Kasumi-1 (cell line): ENCODE data around the gene PARD6G.
"Not testable (repeated sequence)": the region's sequence is repeated elsewhere in the genome, so short reads cannot be mapped to it uniquely, and the experiment has no call there.

ENCODE experiments used
- DNase-seq, 2 experiments: peaks; one replicate each; lab custom pipeline; 2025; lab: John Stamatoyannopoulos, UW

PARD6G gene, protein sequence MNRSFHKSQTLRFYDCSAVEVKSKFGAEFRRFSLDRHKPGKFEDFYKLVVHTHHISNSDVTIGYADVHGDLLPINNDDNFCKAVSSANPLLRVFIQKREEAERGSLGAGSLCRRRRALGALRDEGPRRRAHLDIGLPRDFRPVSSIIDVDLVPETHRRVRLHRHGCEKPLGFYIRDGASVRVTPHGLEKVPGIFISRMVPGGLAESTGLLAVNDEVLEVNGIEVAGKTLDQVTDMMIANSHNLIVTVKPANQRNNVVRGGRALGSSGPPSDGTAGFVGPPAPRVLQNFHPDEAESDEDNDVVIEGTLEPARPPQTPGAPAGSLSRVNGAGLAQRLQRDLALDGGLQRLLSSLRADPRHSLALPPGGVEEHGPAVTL

DNA sequence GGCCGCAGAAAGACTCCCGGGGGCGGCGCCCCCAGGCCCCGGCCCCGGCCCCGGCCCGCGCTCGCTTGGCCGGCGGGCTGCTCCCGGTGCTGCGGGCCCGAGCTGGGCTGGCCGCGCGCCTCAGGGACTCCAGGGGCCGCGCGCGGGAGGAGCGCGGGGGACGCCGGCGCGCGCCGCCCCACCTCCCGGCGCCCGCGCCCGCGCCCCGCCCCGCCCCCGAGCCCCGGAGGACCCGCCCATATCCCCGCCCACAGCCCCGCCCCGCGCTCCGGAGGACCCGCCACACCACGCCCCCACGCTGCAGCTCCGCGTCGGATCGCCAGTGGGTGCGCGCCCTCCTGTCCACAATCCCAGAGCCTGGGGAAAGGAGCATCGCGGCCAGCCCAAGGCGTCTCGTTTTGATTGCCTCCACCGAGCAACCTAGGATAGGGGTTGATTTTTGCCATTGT is at the start of gene PARD6G:
Gene PARD6G, minus strand, starts transcription at position 122 of the 449 bp plus-strand sequence. CDS start 166 bp downstream, outside the sequence.
- peak; percentile 53 to 56 for DNase-seq

GRCh38 chr18:80262241-80263033 is 15.1 kb upstream of the PARD6G start:
- not testable (repeated sequence) for DNase-seq

GRCh38 chr18:80259610-80260009 is 12.3 kb upstream of the PARD6G start:
- no peak for DNase-seq

DNA sequence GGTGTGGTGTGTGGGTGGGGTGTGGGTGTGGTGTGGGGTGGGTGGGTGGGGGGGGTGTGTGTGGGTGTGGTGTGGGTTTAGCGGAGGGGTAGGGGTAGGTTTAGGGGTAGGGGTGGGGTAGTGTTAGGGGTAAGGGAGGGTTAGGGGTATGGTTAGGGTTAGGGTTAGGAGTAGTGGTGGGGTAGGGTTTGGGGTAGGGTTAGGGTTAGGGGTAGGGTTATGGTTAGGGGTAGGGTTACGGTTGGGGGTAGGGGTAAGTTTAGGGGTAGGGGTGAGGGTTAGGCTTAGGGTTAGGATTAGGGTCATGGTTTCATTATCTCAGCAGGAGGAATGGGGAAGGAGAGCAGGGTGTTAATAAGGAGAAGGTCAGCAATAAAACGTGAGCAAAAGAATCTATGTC is 11.3 kb upstream of the PARD6G start:
- DNase-seq: no peak

DNA sequence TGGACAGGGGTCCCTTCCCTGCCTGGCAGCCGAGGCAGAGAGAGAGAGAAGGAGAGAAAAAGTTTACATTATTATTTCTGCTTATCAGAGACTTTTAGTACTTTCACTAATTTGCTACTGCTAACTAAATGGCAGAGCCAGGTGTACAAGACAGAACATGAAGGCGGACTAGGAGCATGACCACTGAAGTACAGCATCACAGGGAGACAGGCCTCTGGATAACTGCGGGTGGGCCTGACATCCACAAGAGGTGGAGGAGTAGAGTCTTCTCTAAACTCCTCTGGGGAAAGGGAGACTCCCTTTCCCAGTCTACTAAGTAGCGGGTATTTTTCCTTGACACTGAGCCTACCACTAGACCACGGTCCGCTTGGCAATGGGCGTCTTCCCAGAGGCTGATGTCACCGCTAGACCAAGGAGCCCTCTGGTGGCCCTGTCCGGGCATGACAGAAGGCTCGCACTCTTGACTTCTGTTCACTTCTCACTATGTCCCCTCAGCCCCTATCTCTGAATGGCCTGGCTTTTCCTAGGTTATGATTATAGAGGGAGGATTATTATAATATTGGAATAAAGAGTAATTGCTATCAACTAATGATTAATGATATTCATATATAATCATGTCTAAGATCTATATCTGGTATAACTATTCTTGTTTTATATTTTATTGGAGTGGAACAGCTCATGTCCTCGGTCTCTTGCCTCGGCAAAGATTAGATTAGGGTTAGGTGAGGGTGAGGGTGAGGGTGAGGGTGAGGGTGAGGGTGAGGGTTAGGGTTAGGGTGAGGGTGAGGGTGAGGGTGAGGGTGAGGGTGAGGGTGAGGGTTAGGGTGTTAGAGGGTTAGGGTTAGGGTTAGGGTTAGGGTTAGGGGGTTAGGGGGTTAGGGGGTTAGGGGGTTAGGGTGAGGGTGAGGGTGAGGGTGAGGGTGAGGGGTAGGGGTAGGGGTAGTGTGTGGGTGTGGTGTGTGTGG is 10.5 kb upstream of the PARD6G start:
- not testable (repeated sequence) for DNase-seq

- no peak for DNase-seq
Observed at GRCh38 chr18:80254971-80255500, 7.7 kb upstream of the PARD6G start.

DNA sequence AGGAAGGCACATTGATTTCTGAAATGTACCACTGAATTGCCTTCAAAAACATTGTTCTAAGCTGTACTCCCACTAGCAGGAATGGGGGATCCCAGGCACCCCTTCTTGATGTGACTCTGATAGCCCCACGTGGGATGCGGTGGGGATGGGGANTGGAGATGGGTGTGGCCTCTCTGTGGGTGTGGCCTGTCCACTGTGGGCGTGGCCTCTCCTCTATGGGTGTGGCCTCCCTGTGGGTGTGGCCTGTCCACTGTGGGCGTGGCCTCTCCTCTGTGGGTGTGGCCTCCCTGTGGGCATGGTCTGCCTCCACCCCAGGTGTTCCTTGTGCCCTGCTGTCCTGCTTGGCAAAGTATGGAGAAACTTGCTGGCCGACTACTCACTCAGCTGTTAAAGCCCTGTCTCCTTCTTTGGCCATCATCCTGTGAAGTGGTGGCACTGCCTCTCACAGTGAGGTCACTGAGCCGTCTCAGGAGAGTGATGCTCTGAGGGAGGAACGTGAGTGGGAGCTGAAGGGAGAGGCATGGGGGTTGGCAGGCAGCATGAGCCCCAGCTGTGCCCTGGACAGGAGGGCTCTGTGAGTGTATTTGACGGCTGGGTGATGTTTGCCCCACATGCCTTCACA is 6.7 kb upstream of the PARD6G start:
- no peak for DNase-seq

- no peak for DNase-seq
Observed at GRCh38 chr18:80253236-80253635, 5.9 kb upstream of the PARD6G start.

DNA sequence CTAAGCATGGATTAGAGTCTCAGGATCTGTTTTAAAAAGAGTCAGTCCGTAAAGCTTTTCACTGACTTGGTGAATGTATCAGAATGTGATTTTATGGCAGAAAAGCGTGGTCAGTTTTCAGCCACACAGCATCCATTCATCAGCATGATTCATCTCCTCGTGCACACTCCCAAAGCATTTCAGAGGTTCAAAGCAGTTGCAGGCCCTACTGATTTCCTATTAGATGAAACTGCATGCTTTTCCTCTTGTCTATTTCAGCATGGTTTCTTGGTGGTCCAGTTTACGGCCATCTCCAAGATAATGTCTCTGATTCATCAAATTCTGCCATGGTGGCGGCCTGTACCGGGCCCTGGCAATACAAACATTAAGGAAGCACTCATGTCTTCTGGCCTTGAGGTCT is 4.8 kb upstream of the PARD6G start:
- DNase-seq: no peak

GRCh38 chr18:80251700-80252099 is 4.4 kb upstream of the PARD6G start:
- no peak for DNase-seq

DNA sequence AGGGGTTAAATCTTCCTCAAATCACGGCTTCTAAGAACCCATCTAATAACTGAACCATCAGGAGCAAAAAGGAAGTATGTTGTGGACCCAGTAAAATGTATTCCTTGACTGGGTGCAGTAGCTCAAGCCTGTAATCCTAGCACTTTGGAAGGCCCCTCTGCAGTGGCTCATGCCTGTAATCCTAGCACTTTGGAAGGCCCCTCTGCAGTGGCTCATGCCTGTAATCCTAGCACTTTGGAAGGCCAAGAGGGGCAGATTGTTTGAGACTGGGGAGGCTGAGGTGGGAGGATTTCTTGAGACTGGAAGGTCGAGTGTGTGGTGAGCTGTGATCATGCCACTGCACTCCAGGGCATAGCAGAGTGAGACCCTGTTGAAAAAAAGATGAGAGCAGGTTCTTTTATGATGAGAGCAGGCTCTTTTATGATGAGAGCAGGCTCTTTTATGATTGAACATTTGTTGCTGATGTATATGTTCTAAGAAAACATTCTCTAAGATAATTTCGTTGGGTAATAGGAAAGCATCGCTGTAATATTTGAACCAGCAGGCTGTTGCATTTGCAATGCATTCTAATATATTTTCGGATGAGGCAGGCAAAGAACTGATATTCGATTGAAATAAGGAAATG is 3.5 kb upstream of the PARD6G start:
- no peak for DNase-seq

- DNase-seq: peak; percentile 15 to 28
Observed at GRCh38 chr18:80249217-80250093, 2.1 kb upstream of the PARD6G start.

- peak in 1 of 2 experiments; percentile 4 for DNase-seq
Observed at GRCh38 chr18:80246445-80247392, 595 bp downstream of the PARD6G start.

- DNase-seq: no peak
Observed at GRCh38 chr18:80245781-80246444, 1.4 kb downstream of the PARD6G start.

DNA sequence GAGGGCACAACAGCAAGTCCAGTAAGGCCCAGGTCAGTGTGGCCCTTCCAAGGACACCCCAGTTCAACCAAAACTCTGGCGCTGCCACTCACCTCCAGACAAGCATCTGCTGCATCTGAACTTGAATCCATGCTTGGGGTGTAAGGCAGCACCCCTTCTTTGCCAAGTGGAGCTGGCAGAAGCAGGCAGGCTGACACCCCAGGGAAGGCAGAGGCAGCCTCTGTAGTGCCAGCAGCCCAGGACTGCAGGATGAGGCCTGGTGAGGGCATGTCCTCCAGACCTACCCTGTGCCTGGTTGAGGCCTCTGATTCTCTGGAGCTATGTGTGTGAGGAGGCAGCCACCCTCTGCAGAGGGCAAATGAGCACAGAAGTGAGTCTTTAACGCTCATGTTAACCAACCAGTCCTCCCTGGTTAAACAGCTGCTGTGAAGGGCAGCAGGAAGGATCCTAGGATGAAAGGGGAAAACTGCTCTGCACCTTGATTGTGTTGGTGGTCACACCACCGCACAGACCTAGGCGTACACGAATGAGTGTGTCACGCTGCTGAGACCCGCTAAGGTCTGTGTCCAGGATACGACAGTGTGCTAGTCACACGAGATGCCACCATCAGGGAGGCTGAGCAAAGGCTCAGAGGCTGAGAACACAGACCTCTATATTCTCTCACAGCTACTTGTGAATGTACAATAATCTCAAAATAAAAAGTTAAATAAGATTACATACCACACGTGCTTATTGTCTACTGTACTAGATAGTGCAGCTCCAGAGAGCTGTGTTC is 2.2 kb downstream of the PARD6G start:
- no peak for DNase-seq

DNA sequence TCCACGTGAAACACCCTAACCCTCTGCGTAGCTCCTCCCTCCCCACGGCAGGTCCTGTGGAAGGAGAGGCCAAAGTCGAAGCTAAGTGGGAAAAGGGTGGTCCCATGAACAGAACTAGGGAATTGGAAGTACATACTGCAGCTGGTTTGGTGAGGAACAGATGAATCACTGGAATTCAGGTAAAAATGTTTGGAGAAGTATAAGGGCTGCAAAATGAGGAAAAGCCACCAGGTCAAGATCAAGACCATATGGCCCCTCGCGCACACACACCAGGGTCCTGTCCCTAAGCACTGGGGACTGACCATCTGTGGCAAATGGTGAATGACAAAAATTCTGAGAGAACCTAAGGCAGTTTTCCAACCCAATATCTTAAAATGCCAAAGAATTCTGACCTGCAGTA is 3.1 kb downstream of the PARD6G start:
- DNase-seq: no peak

- no peak for DNase-seq
Observed at GRCh38 chr18:80243204-80243603, 4.1 kb downstream of the PARD6G start.
